IMR-90 (cell line): ENCODE measurements around the gene SYNPO2. TPM values are rescaled to one million over a fixed set of nuclear protein-coding genes. Genes with fewer than 3 reads are reported as not detected.

Experiments used
- ATAC-seq: fragments of 200-7000 bp; cut with Tn5 transposase; 2 replicates; pipeline ENCODE4 v1.9.1; 2020; ENCODE audit warnings: low read depth, mild to moderate bottlenecking, moderate library complexity
- BruUV-seq: library from RNA; stranded (reverse); fragments of 400-500 nt; replicated peaks from 2 replicates; lab custom pipeline; 2021; lab: Mats Ljungman, UMichigan
- CTCF ChIA-PET: fragments of 300-600 bp; formaldehyde crosslinking; extraction: SDS; loops from one replicate; lab custom pipeline; 2021; ENCODE audit warnings: antibody characterized with exemption; lab: Yijun Ruan, JAX
- POLR2A ChIA-PET: fragments of 300-600 bp; sonication (Branson Sonifier 250); formaldehyde crosslinking; loops from one replicate; lab custom pipeline; 2022; ENCODE audit warnings: antibody characterized with exemption; ENCODE audit not compliant: unreplicated experiment; lab: Charles Lee
- DNase-seq: peaks from one replicate; pipeline ENCODE4 v3.0.0; 2013
- H2AFZ ChIP-seq: replicated peaks from 2 replicates; pipeline ENCODE3; 2013; ENCODE audit warnings: low read length, mild to moderate bottlenecking; ENCODE audit not compliant: poor library complexity
- H2AK5ac ChIP-seq: 2 replicates; pipeline ENCODE4 v1.6.1; 2013; ENCODE audit warnings: low read depth, low read length, inconsistent platforms
- H2AK9ac ChIP-seq: replicated peaks from 2 replicates; pipeline ENCODE3; 2013; ENCODE audit warnings: mild to moderate bottlenecking, low read depth, low read length, moderate library complexity; ENCODE audit not compliant: poor library complexity
- H2BK120ac ChIP-seq: 2 replicates; pipeline ENCODE4 v1.6.1; 2013; ENCODE audit warnings: low read depth, low read length, inconsistent platforms
- H2BK15ac ChIP-seq: 3 replicates; pipeline ENCODE4 v1.6.1; 2013; ENCODE audit warnings: low read depth, low read length, inconsistent platforms
- H2BK20ac ChIP-seq: 2 replicates; pipeline ENCODE4 v1.6.1; 2013; ENCODE audit warnings: low read depth, mild to moderate bottlenecking, inconsistent platforms, low read length, moderate library complexity
- H2BK5ac ChIP-seq: 2 replicates; pipeline ENCODE4 v1.6.1; 2013; ENCODE audit warnings: mild to moderate bottlenecking, low read depth, low read length, inconsistent platforms; ENCODE audit not compliant: poor library complexity, severe bottlenecking
- H3K14ac ChIP-seq: replicated peaks from 2 replicates; pipeline ENCODE4 v1.6.1; 2013; ENCODE audit warnings: low read depth, low read length, inconsistent platforms
- H3K18ac ChIP-seq: 2 replicates; pipeline ENCODE4 v1.6.1; 2013; ENCODE audit warnings: low read depth, low read length, control low read depth
- H3K23ac ChIP-seq: 2 replicates; pipeline ENCODE4 v1.6.1; 2013; ENCODE audit warnings: low read depth, low read length, inconsistent platforms
- H3K27ac ChIP-seq: 2 replicates; pipeline ENCODE4 v1.5.1; 2013; ENCODE audit warnings: mild to moderate bottlenecking, control low read depth, low read length; ENCODE audit not compliant: insufficient read depth
- H3K27me3 ChIP-seq: 2 replicates; pipeline ENCODE4 v1.6.1; 2013; ENCODE audit warnings: low read length; ENCODE audit not compliant: control insufficient read depth, insufficient read depth
- H3K36me3 ChIP-seq: 2 replicates; pipeline ENCODE4 v1.6.1; 2013; ENCODE audit warnings: low read length, mixed read lengths; ENCODE audit not compliant: control insufficient read depth, insufficient read depth
- H3K4ac ChIP-seq: 2 replicates; pipeline ENCODE4 v1.6.1; 2013; ENCODE audit warnings: low read depth, low read length, inconsistent platforms
- H3K4me1 ChIP-seq: 2 replicates; pipeline ENCODE4 v1.6.1; 2013; ENCODE audit warnings: low read length, mixed read lengths; ENCODE audit not compliant: control insufficient read depth, insufficient read depth
- H3K4me2 ChIP-seq: 2 replicates; pipeline ENCODE4 v1.6.1; 2013; ENCODE audit warnings: low read depth, mild to moderate bottlenecking, control low read depth, low read length, moderate library complexity
- H3K4me3 ChIP-seq: 2 replicates; pipeline ENCODE4 v1.5.1; 2013; ENCODE audit warnings: low read depth, mild to moderate bottlenecking, control low read depth, low read length, moderate library complexity; ENCODE audit not compliant: insufficient read depth
- H3K56ac ChIP-seq: 2 replicates; pipeline ENCODE4 v1.6.1; 2013; ENCODE audit warnings: low read length, inconsistent platforms; ENCODE audit not compliant: insufficient read depth; ENCODE audit errors: extremely low read depth
- H3K79me1 ChIP-seq, 2 experiments: 2 replicates each; pipeline ENCODE4 v1.6.1; 2013; ENCODE audit warnings: low read length in 2 of 2, inconsistent platforms in 1 of 2, low read depth in 1 of 2
- H3K9ac ChIP-seq: 2 replicates; pipeline ENCODE4 v1.6.1; 2013; ENCODE audit warnings: low read depth, low read length, control low read depth
- H3K9me1 ChIP-seq: 2 replicates; pipeline ENCODE4 v1.6.1; 2013; ENCODE audit warnings: low read length, inconsistent platforms; ENCODE audit not compliant: insufficient read depth
- H3K9me3 ChIP-seq: 2 replicates; pipeline ENCODE4 v1.6.1; 2013; ENCODE audit warnings: low read length; ENCODE audit not compliant: control insufficient read depth, insufficient read depth
- H4K20me1 ChIP-seq: 2 replicates; pipeline ENCODE4 v1.6.1; 2013; ENCODE audit warnings: low read length, inconsistent platforms; ENCODE audit not compliant: insufficient read depth
- H4K5ac ChIP-seq: 2 replicates; pipeline ENCODE4 v1.6.1; 2013; ENCODE audit warnings: mild to moderate bottlenecking, low read depth, low read length, control low read depth
- H4K8ac ChIP-seq, 2 experiments: 2 replicates each; pipeline ENCODE4 v1.6.1; 2013; ENCODE audit warnings: low read depth in 2 of 2, low read length in 2 of 2, control low read depth in 1 of 2, inconsistent platforms in 1 of 2
- H4K91ac ChIP-seq: 2 replicates; pipeline ENCODE4 v1.6.1; 2013; ENCODE audit warnings: low read depth, low read length, inconsistent platforms; ENCODE audit not compliant: insufficient read depth
- CEBPB ChIP-seq: IDR thresholded peaks from 2 replicates; pipeline ENCODE4 v1.6.1; 2012; ENCODE audit warnings: low read depth, low read length, improper control_type of control experiment
- CTCF ChIP-seq: conservative IDR thresholded peaks from 2 replicates; pipeline ENCODE4 v1.5.1; 2012; ENCODE audit warnings: mild to moderate bottlenecking, low read depth, low read length, improper control_type of control experiment
- FOS ChIP-seq: fragments of 150-350 bp; IDR thresholded peaks from 2 replicates; pipeline ENCODE4 v1.6.1; 2016; ENCODE audit warnings: low read depth, low read length
- MAFK ChIP-seq: IDR thresholded peaks from 2 replicates; pipeline ENCODE4 v1.6.1; 2012; ENCODE audit warnings: low read depth, low read length, improper control_type of control experiment
- MXI1 ChIP-seq: IDR thresholded peaks from 2 replicates; pipeline ENCODE4 v1.6.1; 2012; ENCODE audit warnings: low read depth, mild to moderate bottlenecking, low read length, moderate library complexity, borderline replicate concordance
- POLR2A ChIP-seq: IDR thresholded peaks from 2 replicates; pipeline ENCODE4 v1.6.1; 2012; ENCODE audit warnings: mild to moderate bottlenecking, low read depth, low read length
- RAD21 ChIP-seq: IDR thresholded peaks from 2 replicates; pipeline ENCODE4 v1.6.1; 2012; ENCODE audit warnings: low read length, improper control_type of control experiment
- RCOR1 ChIP-seq: IDR thresholded peaks from 2 replicates; pipeline ENCODE4 v1.6.1; 2012; ENCODE audit warnings: mild to moderate bottlenecking, low read length, improper control_type of control experiment; ENCODE audit not compliant: insufficient replicate concordance
- RFX5 ChIP-seq: IDR thresholded peaks from 2 replicates; pipeline ENCODE4 v1.8.0; 2012; ENCODE audit warnings: low read depth, mild to moderate bottlenecking, low read length, moderate library complexity
- USF2 ChIP-seq: fragments of 150-350 bp; IDR thresholded peaks from 2 replicates; pipeline ENCODE4 v1.6.1; 2017; ENCODE audit warnings: mild to moderate bottlenecking, antibody characterized with exemption, low read length, low read depth
- WGBS, 2 experiments: methylation state at CpG; one replicate each; pipeline versions ENCODE4 v1.1.5 to v1.1.7; 2013; ENCODE audit warnings: missing lambda C conversion rate in 2 of 2; ENCODE audit not compliant: insufficient read length in 1 of 2; ENCODE audit errors: extremely low coverage in 2 of 2; 5-methylcytosine and 5-hydroxymethylcytosine counted together
- dilution Hi-C: fragments of 300-500 bp; cut with HindIII; formaldehyde crosslinking; loops from one replicate; pipeline ENCODE4 v1.14.3; 2018; ENCODE audit warnings: low sequenced_read_pairs; ENCODE audit not compliant: unreplicated experiment
- in situ Hi-C: fragments of 300-500 bp; cut with MboI; formaldehyde crosslinking; loops from 3 replicates; pipeline ENCODE4 v1.14.3; 2019; ENCODE audit warnings: low sequenced_read_pairs, inconsistent platforms, mixed read lengths
- intact Hi-C: fragments of 100-400 bp; cut with micrococcal nuclease; formaldehyde crosslinking; loops from 2 replicates; pipeline ENCODE4 v1.10.0; 2022
- polyA plus RNA-seq, 3 experiments: library from polyadenylated mRNA; depleted of rRNA; stranded (reverse); fragments of >200 nt; gene quantifications; 2 replicates each; pipeline ENCODE4 v1.2.3, GENCODE V29; 2012; ENCODE audit warnings: low replicate concordance in 1 of 3
- total RNA-seq: library from RNA; depleted of rRNA; stranded (reverse); fragments of >200 nt; gene quantifications from 2 replicates; pipeline ENCODE4 v1.2.3, GENCODE V29; 2012

SYNPO2 gene
- total and polyA plus RNA-seq, 2 of the 4 experiments (the other 2 are of a cell fraction): 0.99 to 1.8 TPM

- no peak for DNase-seq
- Histone ChIP-seq H4K91ac (no peak overlapping the region; the same call in 1 of the 2 replicates), H2AK9ac (no peak overlapping the region), H4K20me1 (no peaks in the 10 kb centered on the region), H2AK5ac (no peak overlapping the region), H3K4me1 (peaks cover 9% of the 10 kb centered on the region), H3K4ac (peak overlapping the region; percentile 37; the same call in 1 of the 2 replicates), H4K5ac (peak overlapping the region; percentile 30; the same call in 1 of the 2 replicates), H3K27ac (no peak overlapping the region), H2BK120ac (peak overlapping the region; percentile 61; the same call in 1 of the 2 replicates), H3K4me3 (peak overlapping the region; percentile 34; the same call in 1 of the 2 replicates), H4K8ac (peak overlapping the region in 1 of 2 experiments; percentile 80; a peak in 2 of 4 replicates), H3K9me3 (no peaks in the 10 kb centered on the region), H2AFZ (no peak overlapping the region), H3K56ac (no peak overlapping the region), H3K4me2 (peak overlapping the region; percentile 34; the same call in 1 of the 2 replicates), H3K36me3 (peaks cover 8% of the 10 kb centered on the region), H2BK20ac (peak overlapping the region; percentile 75), H3K18ac (peak overlapping the region; percentile 74), H3K14ac (peak overlapping the region; percentile 57; the same call in 1 of the 2 replicates), H3K27me3 (no peaks in the 10 kb centered on the region), H3K79me1 (peaks cover 0 to 7% of the 10 kb centered on the region in 2 experiments; a peak in 1 of 4 replicates), H3K23ac (0 out of 2 replicates have a peak overlapping the region, but pooled peaks have one; percentile 41), H3K9me1 (peaks cover 8% of the 10 kb centered on the region; the same call in 1 of the 2 replicates), H2BK15ac (peak overlapping the region; percentile 6; the same call in 1 of the 3 replicates), H3K9ac (peak overlapping the region; percentile 5; the same call in 1 of the 2 replicates), H2BK5ac (peak overlapping the region; percentile 46)
- intact Hi-C loops: loop anchor here (2.0 kb wide), 1 partner anchor 39 kb away; no protein-coding TSS in a partner anchor
- dilution Hi-C loops: no loop called here
- WGBS, 2 experiments: no CpG with 5 or more reads among the region's 2 CpGs
- CTCF ChIA-PET: no interaction called here
- BruUV-seq: no TSS peak
- POLR2A ChIA-PET: no interaction called here
- ATAC-seq: no peak
- TF ChIP-seq POLR2A: no peak
- TF ChIP-seq MXI1: no peak
- TF ChIP-seq USF2: no peak
- no peak for TF ChIP-seq FOS
- no peak for TF ChIP-seq MAFK
- no peak for TF ChIP-seq RFX5
- TF ChIP-seq CEBPB: no peak
- TF ChIP-seq CTCF: no peak
- TF ChIP-seq RCOR1: no peak
- TF ChIP-seq RAD21: no peak
- in situ Hi-C loops: loop anchor here (5.0 kb wide), 1 partner anchor 41 kb away; no protein-coding TSS in a partner anchor
These were observed 139.2 kb downstream of the SYNPO2 start for GRCh38 chr4:119027811-119028210.
